ENCODE results near the gene COG5.

The COG5 gene

DNA sequence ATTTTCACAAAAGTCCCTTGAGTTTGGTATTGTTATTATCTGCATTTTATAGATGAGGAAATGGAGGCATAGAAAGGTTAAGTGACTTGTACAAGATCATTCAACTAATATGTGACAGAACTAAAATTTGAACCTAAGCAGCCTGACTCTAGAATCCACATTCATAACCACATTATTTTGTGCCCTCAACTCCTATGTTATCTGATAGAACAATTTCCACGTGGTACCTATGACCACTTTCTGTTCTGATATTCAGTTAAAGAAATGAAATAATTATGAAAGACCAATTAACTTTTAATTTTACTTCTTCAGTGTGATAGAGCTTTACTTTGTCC, 33.8 kb upstream of the COG5 start:
- H3K27ac ChIP-seq (replicated peaks): no peak overlapping the region
- TF ChIP-seq, protein P1, sequence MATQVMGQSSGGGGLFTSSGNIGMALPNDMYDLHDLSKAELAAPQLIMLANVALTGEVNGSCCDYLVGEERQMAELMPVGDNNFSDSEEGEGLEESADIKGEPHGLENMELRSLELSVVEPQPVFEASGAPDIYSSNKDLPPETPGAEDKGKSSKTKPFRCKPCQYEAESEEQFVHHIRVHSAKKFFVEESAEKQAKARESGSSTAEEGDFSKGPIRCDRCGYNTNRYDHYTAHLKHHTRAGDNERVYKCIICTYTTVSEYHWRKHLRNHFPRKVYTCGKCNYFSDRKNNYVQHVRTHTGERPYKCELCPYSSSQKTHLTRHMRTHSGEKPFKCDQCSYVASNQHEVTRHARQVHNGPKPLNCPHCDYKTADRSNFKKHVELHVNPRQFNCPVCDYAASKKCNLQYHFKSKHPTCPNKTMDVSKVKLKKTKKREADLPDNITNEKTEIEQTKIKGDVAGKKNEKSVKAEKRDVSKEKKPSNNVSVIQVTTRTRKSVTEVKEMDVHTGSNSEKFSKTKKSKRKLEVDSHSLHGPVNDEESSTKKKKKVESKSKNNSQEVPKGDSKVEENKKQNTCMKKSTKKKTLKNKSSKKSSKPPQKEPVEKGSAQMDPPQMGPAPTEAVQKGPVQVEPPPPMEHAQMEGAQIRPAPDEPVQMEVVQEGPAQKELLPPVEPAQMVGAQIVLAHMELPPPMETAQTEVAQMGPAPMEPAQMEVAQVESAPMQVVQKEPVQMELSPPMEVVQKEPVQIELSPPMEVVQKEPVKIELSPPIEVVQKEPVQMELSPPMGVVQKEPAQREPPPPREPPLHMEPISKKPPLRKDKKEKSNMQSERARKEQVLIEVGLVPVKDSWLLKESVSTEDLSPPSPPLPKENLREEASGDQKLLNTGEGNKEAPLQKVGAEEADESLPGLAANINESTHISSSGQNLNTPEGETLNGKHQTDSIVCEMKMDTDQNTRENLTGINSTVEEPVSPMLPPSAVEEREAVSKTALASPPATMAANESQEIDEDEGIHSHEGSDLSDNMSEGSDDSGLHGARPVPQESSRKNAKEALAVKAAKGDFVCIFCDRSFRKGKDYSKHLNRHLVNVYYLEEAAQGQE (IDR thresholded peaks at IDR 0.05; ENCODE audit: insufficient replicate concordance, low read depth): no peak
- TF ChIP-seq GABPA (IDR thresholded peaks at IDR 0.05; ENCODE audit: low read depth): no peak
- TF ChIP-seq POLR2AphosphoS5 (IDR thresholded peaks at IDR 0.05; ENCODE audit: low read depth): no peak
- TF ChIP-seq, protein P2, sequence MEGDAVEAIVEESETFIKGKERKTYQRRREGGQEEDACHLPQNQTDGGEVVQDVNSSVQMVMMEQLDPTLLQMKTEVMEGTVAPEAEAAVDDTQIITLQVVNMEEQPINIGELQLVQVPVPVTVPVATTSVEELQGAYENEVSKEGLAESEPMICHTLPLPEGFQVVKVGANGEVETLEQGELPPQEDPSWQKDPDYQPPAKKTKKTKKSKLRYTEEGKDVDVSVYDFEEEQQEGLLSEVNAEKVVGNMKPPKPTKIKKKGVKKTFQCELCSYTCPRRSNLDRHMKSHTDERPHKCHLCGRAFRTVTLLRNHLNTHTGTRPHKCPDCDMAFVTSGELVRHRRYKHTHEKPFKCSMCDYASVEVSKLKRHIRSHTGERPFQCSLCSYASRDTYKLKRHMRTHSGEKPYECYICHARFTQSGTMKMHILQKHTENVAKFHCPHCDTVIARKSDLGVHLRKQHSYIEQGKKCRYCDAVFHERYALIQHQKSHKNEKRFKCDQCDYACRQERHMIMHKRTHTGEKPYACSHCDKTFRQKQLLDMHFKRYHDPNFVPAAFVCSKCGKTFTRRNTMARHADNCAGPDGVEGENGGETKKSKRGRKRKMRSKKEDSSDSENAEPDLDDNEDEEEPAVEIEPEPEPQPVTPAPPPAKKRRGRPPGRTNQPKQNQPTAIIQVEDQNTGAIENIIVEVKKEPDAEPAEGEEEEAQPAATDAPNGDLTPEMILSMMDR (IDR thresholded peaks at IDR 0.05; ENCODE audit: insufficient read depth, low read length): no peak
- TF ChIP-seq SPI1 (IDR thresholded peaks at IDR 0.05; ENCODE audit: borderline replicate concordance, low read depth): no peak
- H3K4me3 ChIP-seq (replicated peaks; ENCODE audit: insufficient read depth, low read length): no peak overlapping the region
- H3K27me3 ChIP-seq (ENCODE audit: insufficient read depth, poor library complexity, severe bottlenecking): no peaks in the 10 kb centered on the region
- DNase-seq (ENCODE audit: low read depth in 1 of 2, low spot score in 1 of 2): no peak

DNA sequence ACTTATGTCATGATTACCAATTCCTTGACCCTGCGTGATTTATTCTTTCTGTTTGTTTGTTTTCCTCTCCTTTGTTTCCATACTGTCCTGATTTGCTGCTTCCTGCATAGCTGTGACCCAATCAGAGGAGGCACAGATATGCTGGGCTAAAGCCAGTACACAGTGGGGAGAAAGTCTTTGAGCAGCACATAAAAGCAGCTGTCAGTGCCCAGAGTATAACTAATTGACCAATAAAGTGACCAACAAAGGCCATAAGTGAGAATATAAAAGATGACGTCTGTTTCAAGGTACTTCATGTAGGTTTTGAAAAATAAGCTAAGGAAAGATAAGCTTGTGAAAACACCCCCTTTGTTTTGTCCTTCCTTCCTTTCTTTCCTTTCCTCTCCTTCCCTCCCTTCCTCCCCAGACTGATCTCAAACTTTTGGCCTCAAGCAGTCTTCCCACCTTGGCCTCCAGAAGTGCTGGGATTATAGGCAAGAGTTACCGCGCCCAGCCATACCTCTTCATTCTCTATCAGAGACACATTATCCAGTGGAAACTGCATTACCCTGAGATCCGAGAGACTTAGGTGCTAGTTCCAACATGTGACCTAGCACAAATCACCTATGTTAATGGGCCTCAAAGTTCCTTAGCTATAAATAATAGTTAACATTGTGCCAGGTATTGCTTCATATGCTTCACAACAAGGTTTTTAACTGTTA, 33.3 kb upstream of the COG5 start:
- Histone ChIP-seq H3K27ac (replicated peaks) (no peak overlapping the region), H3K27me3 (ENCODE audit: insufficient read depth, poor library complexity, severe bottlenecking) (no peaks in the 10 kb centered on the region), H3K4me3 (replicated peaks; ENCODE audit: insufficient read depth, low read length) (no peak overlapping the region)
- DNase-seq (ENCODE audit: low read depth in 1 of 2, low spot score in 1 of 2): no peak
- TF ChIP-seq GABPA (IDR thresholded peaks at IDR 0.05; ENCODE audit: low read depth) (no peak), POLR2AphosphoS5 (IDR thresholded peaks at IDR 0.05; ENCODE audit: low read depth) (no peak), SPI1 (IDR thresholded peaks at IDR 0.05; ENCODE audit: borderline replicate concordance, low read depth) (no peak)
- TF ChIP-seq, protein P2 (IDR thresholded peaks at IDR 0.05; ENCODE audit: insufficient read depth, low read length): no peak
- TF ChIP-seq, protein P1 (IDR thresholded peaks at IDR 0.05; ENCODE audit: insufficient replicate concordance, low read depth): no peak

DNA sequence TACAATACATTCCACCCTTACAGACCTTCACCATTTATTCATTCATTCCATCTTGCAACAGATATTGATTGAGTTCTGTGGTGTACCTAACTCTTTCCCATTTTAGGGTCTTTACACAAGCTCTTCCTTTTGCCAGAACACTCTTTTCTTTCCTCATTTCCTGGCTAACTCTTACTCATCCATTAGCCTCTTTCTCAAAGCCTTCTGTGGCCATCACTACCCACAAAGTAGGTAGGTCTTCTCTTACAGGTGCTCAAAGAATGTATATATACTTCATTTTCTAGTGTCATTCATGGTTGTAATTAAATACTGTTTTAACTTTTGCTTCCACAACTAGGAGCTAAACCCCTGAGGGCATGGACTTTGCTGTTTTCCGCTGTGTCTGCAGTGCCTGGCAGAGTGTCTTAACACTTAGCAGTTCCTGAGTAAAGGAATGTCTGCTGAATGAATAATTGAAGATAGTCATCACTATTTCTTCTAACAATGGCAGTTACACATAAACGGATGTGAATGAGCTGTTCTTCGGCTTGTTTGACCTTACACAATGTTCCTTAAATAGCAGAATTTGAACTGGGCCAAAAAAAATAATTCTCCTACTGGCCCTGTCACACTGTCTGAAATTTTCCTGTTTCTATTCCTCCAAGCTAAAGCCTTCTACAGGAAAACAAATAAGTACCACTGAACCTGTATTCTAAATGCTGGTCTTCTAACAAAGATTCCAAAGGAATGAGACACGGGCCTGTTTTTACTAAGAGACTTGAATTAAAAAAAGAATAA, 31.4 kb upstream of the COG5 start:
- no peak overlapping the region for H3K27ac ChIP-seq (replicated peaks)
- H3K4me3 ChIP-seq (replicated peaks; ENCODE audit: insufficient read depth, low read length): no peak overlapping the region
- TF ChIP-seq, protein P1 (IDR thresholded peaks at IDR 0.05; ENCODE audit: insufficient replicate concordance, low read depth): no peak
- TF ChIP-seq SPI1 (IDR thresholded peaks at IDR 0.05; ENCODE audit: borderline replicate concordance, low read depth) (no peak), GABPA (IDR thresholded peaks at IDR 0.05; ENCODE audit: low read depth) (no peak), POLR2AphosphoS5 (IDR thresholded peaks at IDR 0.05; ENCODE audit: low read depth) (no peak)
- TF ChIP-seq, protein P2 (IDR thresholded peaks at IDR 0.05; ENCODE audit: insufficient read depth, low read length): no peak
- DNase-seq (ENCODE audit: low read depth in 1 of 2, low spot score in 1 of 2): no peak
- no peaks in the 10 kb centered on the region for H3K27me3 ChIP-seq (ENCODE audit: insufficient read depth, poor library complexity, severe bottlenecking)
